HFF-Myc (cell line): ENCODE results near the gene XDH.

Source experiments
- DNase-seq: peaks from one replicate; pipeline ENCODE4 v3.0.0-alpha.2; 2011; ENCODE audit warnings: low read depth; ENCODE audit errors: extremely low read depth
- H3K4me3 ChIP-seq: replicated peaks from 2 replicates; pipeline ENCODE4 v1.5.1; 2011; ENCODE audit warnings: low read depth, mild to moderate bottlenecking, control low read depth, low read length
- TF ChIP-seq, protein P1 (sequence below): IDR thresholded peaks from 2 replicates; pipeline ENCODE4 v1.5.1; 2012; ENCODE audit warnings: mild to moderate bottlenecking, low read depth, low read length, control low read depth; ENCODE audit errors: missing control alignments

XDH gene

DNA sequence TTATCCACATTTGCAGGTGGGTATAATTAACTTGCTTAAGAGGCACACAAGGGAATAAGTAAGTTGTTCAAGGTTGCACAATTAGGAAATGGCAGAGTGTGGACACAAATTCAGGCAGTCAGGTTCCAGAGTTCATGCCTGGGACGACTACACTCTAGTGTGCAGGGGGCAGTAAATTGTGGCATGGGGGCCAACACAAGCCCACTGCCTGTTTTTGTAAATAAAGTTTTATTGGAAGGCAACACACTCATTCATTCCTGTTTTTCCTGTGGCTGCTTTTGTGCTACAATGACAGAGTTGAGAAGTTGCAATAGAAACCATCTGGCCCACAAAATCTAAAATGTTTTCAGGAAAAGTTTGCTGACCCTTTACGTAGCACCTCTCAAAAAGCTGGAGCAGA is 41.4 kb downstream of the XDH start:
- DNase-seq, result no peak
- H3K4me3 ChIP-seq, result no peak overlapping the region
- TF ChIP-seq, protein P1, sequence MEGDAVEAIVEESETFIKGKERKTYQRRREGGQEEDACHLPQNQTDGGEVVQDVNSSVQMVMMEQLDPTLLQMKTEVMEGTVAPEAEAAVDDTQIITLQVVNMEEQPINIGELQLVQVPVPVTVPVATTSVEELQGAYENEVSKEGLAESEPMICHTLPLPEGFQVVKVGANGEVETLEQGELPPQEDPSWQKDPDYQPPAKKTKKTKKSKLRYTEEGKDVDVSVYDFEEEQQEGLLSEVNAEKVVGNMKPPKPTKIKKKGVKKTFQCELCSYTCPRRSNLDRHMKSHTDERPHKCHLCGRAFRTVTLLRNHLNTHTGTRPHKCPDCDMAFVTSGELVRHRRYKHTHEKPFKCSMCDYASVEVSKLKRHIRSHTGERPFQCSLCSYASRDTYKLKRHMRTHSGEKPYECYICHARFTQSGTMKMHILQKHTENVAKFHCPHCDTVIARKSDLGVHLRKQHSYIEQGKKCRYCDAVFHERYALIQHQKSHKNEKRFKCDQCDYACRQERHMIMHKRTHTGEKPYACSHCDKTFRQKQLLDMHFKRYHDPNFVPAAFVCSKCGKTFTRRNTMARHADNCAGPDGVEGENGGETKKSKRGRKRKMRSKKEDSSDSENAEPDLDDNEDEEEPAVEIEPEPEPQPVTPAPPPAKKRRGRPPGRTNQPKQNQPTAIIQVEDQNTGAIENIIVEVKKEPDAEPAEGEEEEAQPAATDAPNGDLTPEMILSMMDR, result no peak

DNA sequence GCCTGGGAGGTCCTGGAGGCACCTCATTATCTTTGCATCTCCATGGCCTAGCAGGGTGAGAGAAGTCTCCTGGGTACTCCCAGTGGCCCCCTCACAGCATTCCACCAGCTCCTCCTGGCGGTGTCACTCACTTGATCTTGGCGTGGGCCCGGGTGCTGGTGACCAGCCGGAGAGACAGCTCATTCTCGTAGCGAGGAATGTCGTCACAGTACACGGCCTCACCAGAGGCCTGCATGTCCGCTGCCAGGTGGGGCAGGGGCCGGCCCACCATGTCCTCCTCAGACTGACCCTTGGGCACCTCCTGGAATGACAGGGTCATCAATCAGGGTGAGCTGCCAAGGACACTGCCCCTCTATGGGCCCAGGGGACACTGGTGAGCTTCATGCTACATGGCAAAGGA is 42.4 kb downstream of the XDH start:
- TF ChIP-seq, protein P1, result no peak

GRCh38 chr2:31371691-31372090 is 42.9 kb downstream of the XDH start:
- TF ChIP-seq, protein P1, result no peak
- no peak for DNase-seq
- no peak overlapping the region for H3K4me3 ChIP-seq

More for the DNA sequence above, 42.4 kb downstream of the XDH start:
- H3K4me3 ChIP-seq, result no peak overlapping the region
- DNase-seq, result no peak

GRCh38 chr2:31366733-31367132 is 47.8 kb downstream of the XDH start:
- TF ChIP-seq, protein P1, result no peak
- no peak overlapping the region for H3K4me3 ChIP-seq
- DNase-seq, result no peak

GRCh38 chr2:31365834-31366505 is 48.6 kb downstream of the XDH start:
- no peak for DNase-seq
- no peak overlapping the region for H3K4me3 ChIP-seq
- TF ChIP-seq, protein P1, result no peak

DNA sequence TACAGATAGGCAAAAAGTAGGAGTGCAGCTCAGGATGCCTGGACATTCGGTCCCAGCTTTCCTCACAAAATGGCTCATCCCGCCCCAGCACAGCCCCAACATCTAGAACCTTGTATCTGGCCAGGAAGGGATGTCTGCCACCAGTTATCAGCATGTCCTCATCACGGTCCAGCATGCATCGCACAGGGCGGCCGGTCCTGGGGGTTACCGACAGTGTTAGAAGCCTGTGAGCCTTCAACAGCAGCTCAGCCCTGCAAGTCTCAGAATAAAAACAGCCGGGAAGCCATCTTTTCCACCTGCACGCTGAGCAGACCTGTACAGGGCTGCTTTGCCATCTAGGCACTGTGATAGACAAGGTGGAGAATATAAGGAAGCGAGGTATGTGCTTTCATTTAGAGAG is 49.2 kb downstream of the XDH start:
- TF ChIP-seq, protein P1, result no peak
- DNase-seq, result no peak
- no peak overlapping the region for H3K4me3 ChIP-seq
